HG03196 (cell line): ENCODE measurements around the gene OXT.
"Not testable (repeated sequence)": the region's sequence is repeated elsewhere in the genome, so short reads cannot be mapped to it uniquely, and the experiment has no call there.

ENCODE experiments used
- ATAC-seq: cut with Tn5 transposase; IDR thresholded peaks from one replicate; pipeline ENCODE4 v1.9.1; 2021; ENCODE audit not compliant: unreplicated experiment

OXT gene

GRCh38 chr20:3047486-3048419, 23.7 kb upstream of the OXT start:
- no peak for ATAC-seq

GRCh38 chr20:3051385-3052019, 19.9 kb upstream of the OXT start:
- ATAC-seq = no peak

GRCh38 chr20:3059489-3059888, 11.9 kb upstream of the OXT start:
- no peak for ATAC-seq

GRCh38 chr20:3064119-3064518, 7.3 kb upstream of the OXT start:
- ATAC-seq = not testable (repeated sequence)

GRCh38 chr20:3067139-3068014, 4.0 kb upstream of the OXT start:
- ATAC-seq = no peak

- no peak for ATAC-seq
Measured at GRCh38 chr20:3068075-3068474, 3.3 kb upstream of the OXT start.

GRCh38 chr20:3068986-3069900, 2.2 kb upstream of the OXT start:
- no peak for ATAC-seq

- no peak for ATAC-seq
Measured at GRCh38 chr20:3070725-3071124, 695 bp upstream of the OXT start.

GRCh38 chr20:3071266-3071609, 182 bp upstream of the OXT start:
- ATAC-seq = no peak

- ATAC-seq = no peak
Measured at GRCh38 chr20:3072530-3073250, 1.3 kb downstream of the OXT start.

- ATAC-seq = not testable (repeated sequence)
Measured at GRCh38 chr20:3073251-3073643, 1.8 kb downstream of the OXT start.

GRCh38 chr20:3074812-3075211, 3.4 kb downstream of the OXT start:
- no peak for ATAC-seq

- ATAC-seq = not testable (repeated sequence)
Measured at GRCh38 chr20:3075315-3075714, 3.9 kb downstream of the OXT start.

- no peak for ATAC-seq
Measured at GRCh38 chr20:3077618-3078134, 6.3 kb downstream of the OXT start.

GRCh38 chr20:3080939-3081388, 9.5 kb downstream of the OXT start:
- no peak for ATAC-seq

- ATAC-seq = no peak
Measured at GRCh38 chr20:3081641-3082040, 10.2 kb downstream of the OXT start.

GRCh38 chr20:3082306-3082951, 11.0 kb downstream of the OXT start:
- ATAC-seq = no peak

- no peak for ATAC-seq
Measured at GRCh38 chr20:3082955-3083952, 11.8 kb downstream of the OXT start.
